Tibial nerve (tissue), 4 donors: Measurements from ENCODE around the gene UPF3B.
"Not testable (repeated sequence)": the region's sequence is repeated elsewhere in the genome, so short reads cannot be mapped to it uniquely, and the experiment has no call there.

Source experiments
- CTCF ChIP-seq, 5 experiments: fragments of 200-600 bp in 3 of 5; fragments of 450-650 bp in 2 of 5; sonication (generic) in 3 of 5; IDR thresholded peaks; one replicate each; pipeline ENCODE4 v1.5.1; 2016 to 2019; ENCODE audit warnings: antibody characterized with exemption in 5 of 5, mild to moderate bottlenecking in 3 of 5, moderate library complexity in 2 of 5
- EP300 ChIP-seq, 2 donors: sonication (generic); formaldehyde crosslinking; IDR thresholded peaks; one replicate each; pipeline ENCODE4 v1.6.1; 2017; ENCODE audit warnings: antibody characterized with exemption in 2 of 2, mild to moderate bottlenecking in 1 of 2
- POLR2A ChIP-seq, 2 donors: fragments of 450-650 bp; IDR thresholded peaks; one replicate each; pipeline ENCODE4 v1.6.1; 2017; ENCODE audit warnings: antibody characterized with exemption in 2 of 2, mild to moderate bottlenecking in 2 of 2, moderate library complexity in 2 of 2

- not testable (repeated sequence) for TF ChIP-seq CTCF, POLR2A, EP300 (IDR thresholded peaks at IDR 0.05)
Measured at GRCh38 chrX:119821703-119822102, 31.1 kb downstream of the UPF3B start.
